GM12864 (cell line): ENCODE measurements around the gene XRN2.
"Not testable (repeated sequence)": the region's sequence is repeated elsewhere in the genome, so short reads cannot be mapped to it uniquely, and the experiment has no call there.

Experiments used
- DNase-seq: peaks from one replicate; pipeline ENCODE4 v3.0.0-alpha.2; 2011; ENCODE audit warnings: low read depth
- H3K4me3 ChIP-seq: 2 replicates; pipeline ENCODE4 v1.5.1; 2011; ENCODE audit warnings: mild to moderate bottlenecking, low read depth, low read length, control low read depth
- CTCF ChIP-seq: IDR thresholded peaks from 2 replicates; pipeline ENCODE4 v1.5.1; 2011; ENCODE audit warnings: low read depth, mild to moderate bottlenecking, moderate library complexity, low read length, control low read depth, inconsistent platforms; ENCODE audit errors: missing control alignments

Gene XRN2

GRCh38 chr20:21411725-21412124, 108.6 kb downstream of the XRN2 start:
- H3K4me3 ChIP-seq: no peak overlapping the region
- DNase-seq: no peak
- TF ChIP-seq CTCF: no peak

DNA sequence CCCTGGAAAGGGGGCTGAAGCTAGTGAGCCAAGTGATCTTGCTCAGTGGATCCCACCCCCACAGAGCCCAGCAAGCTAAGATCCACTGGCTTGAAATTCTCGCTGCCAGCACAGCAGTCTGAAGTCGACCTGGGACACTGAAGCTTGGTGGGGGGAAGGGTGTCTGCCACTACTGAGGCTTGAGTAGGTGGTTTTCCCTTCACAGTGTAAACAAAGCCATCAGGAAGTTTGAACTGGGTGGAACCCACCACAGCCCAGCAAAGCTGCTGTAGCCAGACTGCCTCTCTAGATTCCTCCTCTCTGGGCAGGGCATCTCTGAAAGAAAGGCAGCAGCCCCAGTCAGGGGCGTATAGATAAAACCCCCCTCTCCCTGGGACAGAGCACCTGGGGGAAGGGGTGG, 110.9 kb downstream of the XRN2 start:
- DNase-seq, H3K4me3 ChIP-seq: not testable (repeated sequence)

DNA sequence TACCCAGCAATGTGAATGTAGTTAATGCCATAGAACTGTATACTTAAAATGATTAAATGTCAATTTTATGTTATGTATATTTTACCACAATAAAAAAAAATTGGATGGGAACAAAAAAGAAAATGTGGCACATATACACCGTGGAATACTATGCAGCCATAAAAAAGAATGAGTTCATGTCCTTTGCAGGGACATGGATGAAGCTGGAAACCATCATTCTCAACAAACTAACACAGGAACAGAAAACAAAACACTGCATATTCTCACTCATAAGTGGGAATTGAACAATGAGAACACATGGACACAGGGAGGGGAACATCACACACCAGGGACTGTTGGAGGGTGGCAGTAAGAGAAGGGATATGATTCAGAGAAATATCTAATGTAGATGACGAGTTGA, 116.0 kb downstream of the XRN2 start:
- DNase-seq, H3K4me3 ChIP-seq: not testable (repeated sequence)

GRCh38 chr20:21421601-21422236, 118.6 kb downstream of the XRN2 start:
- no peak overlapping the region for H3K4me3 ChIP-seq
- no peak for TF ChIP-seq CTCF
- no peak for DNase-seq

- not testable (repeated sequence) for DNase-seq, H3K4me3 ChIP-seq
Measured at GRCh38 chr20:21423712-21424111, 120.6 kb downstream of the XRN2 start.

GRCh38 chr20:21424846-21425245, 121.7 kb downstream of the XRN2 start:
- no peak for DNase-seq
- H3K4me3 ChIP-seq: no peak overlapping the region
- TF ChIP-seq CTCF: no peak

GRCh38 chr20:21430020-21430419, 126.9 kb downstream of the XRN2 start:
- H3K4me3 ChIP-seq: no peak overlapping the region
- no peak for TF ChIP-seq CTCF

DNA sequence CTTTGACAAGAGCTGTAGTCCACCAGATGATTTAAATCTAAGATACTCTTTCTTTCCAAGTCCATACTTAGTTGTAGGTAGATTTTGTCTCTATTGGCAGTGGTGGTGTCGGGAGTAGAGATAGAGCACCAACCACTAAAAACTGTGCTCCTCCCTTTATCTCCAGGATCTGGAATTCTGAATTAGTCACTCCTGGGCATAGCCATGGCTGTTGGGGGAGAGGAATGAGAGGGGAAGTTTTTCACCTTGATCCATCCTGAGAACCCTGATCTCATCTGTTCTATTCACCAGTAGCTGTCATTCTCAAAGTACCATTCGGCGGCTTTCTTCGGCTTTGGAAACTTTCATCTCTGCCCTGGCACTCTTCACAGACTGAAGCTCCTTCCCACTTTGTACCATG, 129.8 kb downstream of the XRN2 start:
- H3K4me3 ChIP-seq: no peak overlapping the region
- TF ChIP-seq CTCF: no peak
- no peak for DNase-seq

More at GRCh38 chr20:21430020-21430419, 126.9 kb downstream of the XRN2 start:
- DNase-seq: no peak

DNA sequence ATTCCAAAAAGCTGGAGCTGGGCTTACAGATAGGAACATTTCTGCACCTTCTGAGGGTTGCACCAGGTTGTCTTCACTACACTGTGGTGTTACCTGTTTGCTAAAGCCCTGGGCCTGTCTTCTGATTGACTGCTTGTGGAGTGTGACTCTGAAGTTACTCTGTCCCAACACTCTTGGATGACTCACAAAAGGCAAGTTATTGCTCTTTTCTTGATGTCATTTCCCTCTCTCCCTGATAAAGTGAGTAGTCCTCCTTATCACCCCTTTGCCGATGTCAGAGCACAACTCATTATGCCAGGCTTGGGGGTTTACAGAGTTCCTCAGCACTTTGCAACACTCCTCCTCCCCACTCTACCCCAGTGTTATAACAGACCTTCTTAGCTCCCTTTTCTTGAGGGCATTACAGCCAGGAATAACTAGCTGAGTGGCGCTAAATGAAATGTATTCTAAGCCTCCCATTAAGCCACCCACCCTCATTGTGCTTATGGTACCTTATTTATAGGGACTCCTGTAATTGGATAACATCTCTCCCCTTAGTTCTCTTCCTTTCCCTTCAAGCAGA, 130.3 kb downstream of the XRN2 start:
- H3K4me3 ChIP-seq: no peak overlapping the region
- no peak for TF ChIP-seq CTCF
- no peak for DNase-seq
